B cell (primary cell): Measurements from ENCODE around the gene GRIN2D. TPM values are rescaled to one million over a fixed set of nuclear protein-coding genes. Genes with fewer than 3 reads are reported as not detected.

Source experiments
- ATAC-seq: fragments of 200-7000 bp; cut with Tn5 transposase; one replicate; pipeline ENCODE4 v1.10.0; 2021; ENCODE audit warnings: low read depth, mild to moderate bottlenecking, moderate number of reproducible peaks, moderate library complexity
- CTCF ChIA-PET: fragments of 350-600 bp; sonication (Branson Sonifier 250); formaldehyde crosslinking; loops from one replicate; lab custom pipeline; 2021; ENCODE audit warnings: antibody characterized with exemption, inconsistent platforms; lab: Charles Lee
- POLR2A ChIA-PET: fragments of 350-600 bp; sonication (Branson Sonifier 250); formaldehyde crosslinking; loops from one replicate; lab custom pipeline; 2021; ENCODE audit warnings: antibody characterized with exemption; lab: Charles Lee
- DNase-seq: peaks from one replicate; pipeline ENCODE4 v3.0.0; 2013
- H2AFZ ChIP-seq: 2 replicates; pipeline ENCODE4 v1.6.1; 2012; ENCODE audit warnings: mild to moderate bottlenecking, low read depth, low read length; ENCODE audit not compliant: insufficient read depth, poor library complexity, severe bottlenecking
- H3K27ac ChIP-seq, 2 donors: 1 replicate in 1 of 2; 2 replicates in 1 of 2; pipeline ENCODE4 v1.5.1; 2012 to 2013; ENCODE audit warnings: low read length in 2 of 2, mild to moderate bottlenecking in 2 of 2, moderate library complexity in 1 of 2
- H3K27me3 ChIP-seq, 4 experiments: fragments of 200-600 bp in 1 of 4; sonication (generic) in 1 of 4; replicated peaks in 1 of 4; 1 replicate in 2 of 4; 2 replicates in 2 of 4; pipeline versions ENCODE4 v1.6.1 to v1.7.0; 2013 to 2016; ENCODE audit warnings: low read length in 3 of 4, mild to moderate bottlenecking in 2 of 4, mixed read lengths in 1 of 4, moderate library complexity in 1 of 4; ENCODE audit not compliant: insufficient read depth in 4 of 4, control insufficient read depth in 3 of 4; ENCODE audit errors: control extremely low read depth in 1 of 4
- H3K36me3 ChIP-seq, 2 experiments: replicated peaks in 1 of 2; 1 replicate in 1 of 2; 2 replicates in 1 of 2; pipeline versions ENCODE4 v1.6.1 to v1.7.1; 2013; ENCODE audit warnings: low read length in 1 of 2; ENCODE audit not compliant: insufficient read depth in 2 of 2, control insufficient read depth in 1 of 2; ENCODE audit errors: control extremely low read depth in 1 of 2, extremely low read depth in 1 of 2
- H3K4me1 ChIP-seq, 2 donors: fragments of 200-600 bp in 1 of 2; sonication (generic) in 1 of 2; 1 replicate in 1 of 2; 2 replicates in 1 of 2; pipeline versions ENCODE4 v1.5.1 to v1.6.1; 2013 to 2017; ENCODE audit warnings: low read length in 2 of 2; ENCODE audit not compliant: control insufficient read depth in 2 of 2, insufficient read depth in 2 of 2
- H3K4me2 ChIP-seq: replicated peaks from 2 replicates; pipeline ENCODE3; 2012; ENCODE audit warnings: mild to moderate bottlenecking, low read depth, low read length; ENCODE audit not compliant: poor library complexity, severe bottlenecking
- H3K4me3 ChIP-seq, 5 experiments: fragments of 200-600 bp in 1 of 5; sonication (generic) in 1 of 5; 1 replicate in 3 of 5; 2 replicates in 2 of 5; pipeline versions ENCODE4 v1.5.1 to v1.7.0; 2011 to 2016; ENCODE audit warnings: low read length in 4 of 5, mild to moderate bottlenecking in 4 of 5, low read depth in 2 of 5, control low read depth in 1 of 5, moderate library complexity in 1 of 5; ENCODE audit not compliant: insufficient read depth in 1 of 5; ENCODE audit errors: control extremely low read depth in 1 of 5, extremely low read depth in 1 of 5
- H3K79me2 ChIP-seq: fragments of 200-600 bp; sonication (generic); one replicate; pipeline ENCODE4 v1.6.0; 2016; ENCODE audit warnings: low read length; ENCODE audit not compliant: control insufficient read depth, insufficient read depth
- H3K9ac ChIP-seq: fragments of 200-600 bp; sonication (generic); 2 replicates; pipeline ENCODE4 v1.6.1; 2017; ENCODE audit warnings: mild to moderate bottlenecking, low read length, moderate library complexity
- H3K9me3 ChIP-seq, 3 donors: one replicate each; pipeline versions ENCODE4 v1.6.1 to v1.7.1; 2013; ENCODE audit warnings: low read length in 2 of 3; ENCODE audit not compliant: control insufficient read depth in 2 of 3, insufficient read depth in 1 of 3; ENCODE audit errors: control extremely low read depth in 1 of 3
- H4K20me1 ChIP-seq: 2 replicates; pipeline ENCODE4 v1.6.0; 2012; ENCODE audit warnings: mild to moderate bottlenecking, low read length; ENCODE audit not compliant: insufficient read depth, control insufficient read depth, poor library complexity, severe bottlenecking
- H3K27ac Mint-ChIP-seq: one replicate; pipeline ENCODE4 v1.8.0; 2021; ENCODE audit warnings: mixed read lengths
- H3K27me3 Mint-ChIP-seq: one replicate; pipeline ENCODE4 v1.8.0; 2021; ENCODE audit warnings: mixed read lengths
- H3K4me1 Mint-ChIP-seq: one replicate; pipeline ENCODE4 v1.8.0; 2021; ENCODE audit warnings: mixed read lengths
- H3K4me3 Mint-ChIP-seq: one replicate; pipeline ENCODE4 v1.8.0; 2021; ENCODE audit warnings: mixed read lengths
- H3K9me3 Mint-ChIP-seq: one replicate; pipeline ENCODE4 v1.8.0; 2022; ENCODE audit warnings: mixed read lengths; ENCODE audit not compliant: insufficient read depth
- CTCF ChIP-seq: fragments of 200-600 bp; IDR thresholded peaks from one replicate; pipeline ENCODE4 v1.8.0; 2022; ENCODE audit warnings: antibody characterized with exemption, mild to moderate bottlenecking
- EZH2 ChIP-seq: IDR thresholded peaks from 2 replicates; pipeline ENCODE4 v1.6.1; 2012; ENCODE audit warnings: borderline replicate concordance, low read depth, mild to moderate bottlenecking, moderate library complexity, low read length; ENCODE audit not compliant: insufficient read depth, poor library complexity, severe bottlenecking
- whole genome bisulfite sequencing: methylation state at CpG from one replicate; pipeline ENCODE4 v1.1.5; 2013; ENCODE audit warnings: missing lambda C conversion rate; ENCODE audit not compliant: insufficient coverage; 5-methylcytosine and 5-hydroxymethylcytosine counted together
- intact Hi-C: fragments of 100-400 bp; cut with micrococcal nuclease; formaldehyde crosslinking; loops from one replicate; pipeline ENCODE4 v1.10.0; 2022
- polyA plus RNA-seq: library from polyadenylated mRNA; depleted of rRNA; stranded (reverse); fragments of >200 nt; gene quantifications from 2 replicates; pipeline ENCODE4 v1.2.3, GENCODE V29; 2012
- total RNA-seq, 2 donors: library from RNA; stranded (reverse); fragments of 120-200 nt in 1 of 2; gene quantifications; 1 replicate in 1 of 2; 2 replicates in 1 of 2; pipeline versions ENCODE4 v1.2.3 to v1.2.4, GENCODE V29; 2013 to 2022

Gene GRIN2D
- total and polyA plus RNA-seq, 2 donors (not counting 1 experiment from before 2014, with no cell fraction given), result not detected

- H3K4me2 ChIP-seq, result no peak overlapping the region
- H3K9me3 Mint-ChIP-seq, result no peaks in the 10 kb centered on the region
- H3K9me3 ChIP-seq, result no peaks in the 10 kb centered on the region
- no peaks in the 10 kb centered on the region for H3K27me3 Mint-ChIP-seq
- ChIA-PET CTCF (no interaction called here), POLR2A (interaction anchor here (0.7 kb wide), 1 partner anchor 20 kb away, joined by 4 read pairs; no protein-coding TSS in a partner anchor)
- TF ChIP-seq CTCF, result no peak
- TF ChIP-seq EZH2, result no peak
- 96% methylated on average over 12 of the region's 15 CpGs for WGBS
- peaks cover 0 to 5% of the 10 kb centered on the region in 2 donors for H3K4me1 ChIP-seq
- no peak overlapping the region for H3K9ac ChIP-seq
- no peak overlapping the region for H3K4me3 Mint-ChIP-seq
- H3K27ac ChIP-seq, result no peak overlapping the region
- H3K27ac Mint-ChIP-seq, result no peak overlapping the region
- no peak for DNase-seq
- H3K36me3 ChIP-seq, result no peaks in the 10 kb centered on the region
- no peaks in the 10 kb centered on the region for H4K20me1 ChIP-seq
- peaks cover 4% of the 10 kb centered on the region for H3K79me2 ChIP-seq
- H2AFZ ChIP-seq, result no peak overlapping the region
- no peak for ATAC-seq
- peaks cover 3% of the 10 kb centered on the region for H3K4me1 Mint-ChIP-seq
- H3K27me3 ChIP-seq, result no peaks in the 10 kb centered on the region
- intact Hi-C loops, result no loop called here
- H3K4me3 ChIP-seq, result no peak overlapping the region
Measured at GRCh38 chr19:48354332-48354992, 39.0 kb upstream of the GRIN2D start.

GRCh38 chr19:48355365-48355954 lies 38.0 kb upstream of the GRIN2D start:
- Histone ChIP-seq H3K27ac (no peak overlapping the region), H3K9ac (no peak overlapping the region), H3K36me3 (no peaks in the 10 kb centered on the region), H3K4me1 (peaks cover 0 to 5% of the 10 kb centered on the region in 2 donors), H3K27me3 (no peaks in the 10 kb centered on the region), H3K9me3 (no peaks in the 10 kb centered on the region), H4K20me1 (no peaks in the 10 kb centered on the region), H3K4me2 (no peak overlapping the region), H2AFZ (no peak overlapping the region), H3K4me3 (no peak overlapping the region), H3K79me2 (peaks cover 4% of the 10 kb centered on the region)
- Mint-ChIP-seq H3K4me3 (no peak overlapping the region), H3K4me1 (peaks cover 3% of the 10 kb centered on the region), H3K27ac (no peak overlapping the region), H3K9me3 (no peaks in the 10 kb centered on the region), H3K27me3 (no peaks in the 10 kb centered on the region)
- no peak for TF ChIP-seq EZH2
- intact Hi-C loops, result no loop called here
- ChIA-PET CTCF (interaction anchor here (0.8 kb wide), 1 partner anchor 229 kb away, joined by 3 read pairs; no protein-coding TSS in a partner anchor), POLR2A (no interaction called here)
- ATAC-seq (no peak), DNase-seq (no peak)
- 98% methylated on average over 12 of the region's 12 CpGs for WGBS
